CD4-positive, alpha-beta T cell treated with Interferon alpha-2 for 1 hour (primary cell): Measurements from ENCODE around the gene OR7G1.

Source experiments
- DNase-seq, 2 donors: peaks; one replicate each; pipeline ENCODE4 v3.0.0-alpha.2; 2020 to 2022

Gene OR7G1

GRCh38 chr19:9115307-9115813 lies at the start of gene OR7G1:
Gene OR7G1 (minus strand): TSS chr19:9115763. CDS start chr19:9115763, 0 bp downstream.
- DNase-seq = no peak

GRCh38 chr19:9165261-9165660 lies 49.7 kb upstream of the OR7G1 start:
- DNase-seq = no peak

- DNase-seq = no peak
Observed at GRCh38 chr19:9161427-9161826, 45.9 kb upstream of the OR7G1 start.

- DNase-seq = no peak
Observed at GRCh38 chr19:9159891-9160290, 44.3 kb upstream of the OR7G1 start.

- no peak for DNase-seq
Observed at GRCh38 chr19:9156304-9156703, 40.7 kb upstream of the OR7G1 start.

- no peak for DNase-seq
Observed at GRCh38 chr19:9155591-9155990, 40.0 kb upstream of the OR7G1 start.

- DNase-seq = peak in 1 of 2 donors; percentile 14
Observed at GRCh38 chr19:9151367-9151766, 35.8 kb upstream of the OR7G1 start.

GRCh38 chr19:9150650-9151049 lies 35.1 kb upstream of the OR7G1 start:
- DNase-seq = no peak

- DNase-seq = no peak
Observed at GRCh38 chr19:9149997-9150396, 34.4 kb upstream of the OR7G1 start.

- no peak for DNase-seq
Observed at GRCh38 chr19:9148697-9149096, 33.1 kb upstream of the OR7G1 start.

GRCh38 chr19:9146882-9147281 lies 31.3 kb upstream of the OR7G1 start:
- no peak for DNase-seq

GRCh38 chr19:9144920-9145319 lies 29.4 kb upstream of the OR7G1 start:
- DNase-seq = no peak

- DNase-seq = peak; percentile 92 to 94
Observed at GRCh38 chr19:9140159-9140874, 24.8 kb upstream of the OR7G1 start, which contains the start of gene ZNF317. Gene ZNF317 (plus strand): TSS chr19:9140397. CDS start chr19:9156017, 15,620 bp downstream.

- DNase-seq = no peak
Observed at GRCh38 chr19:9139609-9140158, 24.1 kb upstream of the OR7G1 start.

- DNase-seq = no peak
Observed at GRCh38 chr19:9132422-9132821, 16.9 kb upstream of the OR7G1 start.

GRCh38 chr19:9130965-9131364 lies 15.4 kb upstream of the OR7G1 start:
- DNase-seq = no peak

- no peak for DNase-seq
Observed at GRCh38 chr19:9128171-9128570, 12.6 kb upstream of the OR7G1 start.

GRCh38 chr19:9126900-9127405 lies 11.4 kb upstream of the OR7G1 start, which contains the start of gene OR7G3:
Gene OR7G3 (minus strand): TSS chr19:9126950. CDS start chr19:9126950, 0 bp downstream.
- DNase-seq = no peak

- DNase-seq = no peak
Observed at GRCh38 chr19:9116547-9116946, 984 bp upstream of the OR7G1 start.

GRCh38 chr19:9109959-9110358 lies 5.6 kb downstream of the OR7G1 start:
- DNase-seq = no peak

GRCh38 chr19:9107375-9107774 lies 8.2 kb downstream of the OR7G1 start, which contains the start of gene OR7G2:
Gene OR7G2 (minus strand): TSS chr19:9107475. CDS start chr19:9103243, 4,232 bp downstream.
- no peak for DNase-seq

GRCh38 chr19:9086761-9087160 lies 28.8 kb downstream of the OR7G1 start, which contains the start of gene OR1M1:
Gene OR1M1 (plus strand): TSS chr19:9087061. CDS start chr19:9093245, 6,184 bp downstream.
- DNase-seq = no peak

- DNase-seq = no peak
Observed at GRCh38 chr19:9078651-9079050, 36.9 kb downstream of the OR7G1 start.

- no peak for DNase-seq
Observed at GRCh38 chr19:9076901-9077300, 38.7 kb downstream of the OR7G1 start.
